Measurements from ENCODE around the gene CCDC85B. TPM values are rescaled to one million over a fixed set of nuclear protein-coding genes. Genes with fewer than 3 reads are reported as not detected.

The CCDC85B gene
- total and polyA plus RNA-seq, 2 of the 13 experiments (the other 11 are each of a cell fraction or from before 2014, with no cell fraction given), result 8.2 to 19.5 TPM

DNA sequence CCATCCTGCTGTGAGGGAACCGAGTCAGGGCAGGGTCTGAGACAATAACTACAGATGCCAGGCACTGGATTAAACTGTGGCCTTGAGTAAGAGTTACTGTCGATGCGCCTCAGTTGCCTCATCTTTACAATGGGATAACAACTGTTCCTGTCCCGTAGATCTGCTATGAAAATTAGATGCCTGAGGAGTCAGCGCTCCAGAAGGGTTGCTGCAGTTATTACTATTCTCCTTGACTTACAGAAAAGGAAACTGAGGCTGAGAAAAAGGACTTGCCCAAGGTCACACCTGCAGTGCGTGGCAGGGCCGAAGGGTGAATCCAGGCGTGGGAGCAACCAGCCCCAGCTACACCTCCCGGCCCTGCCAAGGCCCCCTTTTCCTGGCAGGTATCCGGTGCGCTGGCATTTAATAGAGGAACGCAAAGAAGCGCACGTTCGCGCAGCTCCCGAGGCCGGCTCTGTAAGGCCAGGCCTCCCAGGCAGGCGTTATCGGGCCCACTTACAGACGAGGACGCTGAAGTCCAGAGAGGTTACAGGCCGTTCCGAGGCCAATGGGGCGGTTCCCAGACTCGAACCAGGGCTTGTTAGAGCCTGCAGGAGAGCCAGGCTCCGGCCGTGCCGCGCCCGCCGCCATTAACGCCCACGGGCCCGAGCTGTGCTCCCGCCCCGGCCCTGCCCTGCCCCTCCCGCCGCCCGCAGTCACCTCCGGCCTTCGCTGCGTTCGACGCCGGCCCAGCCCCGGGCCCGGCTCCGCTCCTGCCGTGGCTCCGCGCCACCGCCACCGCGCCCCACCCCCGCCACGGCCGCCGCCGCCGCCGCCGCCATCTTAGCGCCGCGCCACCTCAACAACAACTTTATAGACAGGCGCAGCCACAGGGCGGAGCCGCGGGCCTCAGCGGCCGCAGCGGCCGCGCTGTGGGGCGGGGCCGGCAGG is 28.0 kb downstream of the CCDC85B start, which contains the start of gene C11orf68 (continued):
- no peak for TF ChIP-seq POLR2AphosphoS2 (IDR thresholded peaks at IDR 0.05; ENCODE audit: low read depth, low read length)
- no peak for TF ChIP-seq NONO (IDR thresholded peaks at IDR 0.05)
- no peak for TF ChIP-seq NONO (CRISPR knock-in tag; conservative IDR thresholded peaks at IDR 0.05)
- TF ChIP-seq KLF11 (CRISPR knock-in tag; IDR thresholded peaks at IDR 0.05), result no peak
- TF ChIP-seq ZNF441 (CRISPR knock-in tag; IDR thresholded peaks at IDR 0.05; ENCODE audit: borderline replicate concordance), result 0 out of 2 replicates have a peak, but pooled peaks have one; percentile 9
- TF ChIP-seq ZBTB8A (CRISPR knock-in tag; IDR thresholded peaks at IDR 0.05; ENCODE audit: borderline replicate concordance, low read depth), result no peak
- no peak for TF ChIP-seq ZNF792 (CRISPR knock-in tag; IDR thresholded peaks at IDR 0.05)
- no peak for TF ChIP-seq SIN3B (IDR thresholded peaks at IDR 0.05; ENCODE audit: low read length)
- peak; percentile 8; the same call in 1 of the 2 replicates for TF ChIP-seq ZNF572 (CRISPR knock-in tag; IDR thresholded peaks at IDR 0.05)
- no peak for TF ChIP-seq ZSCAN20 (CRISPR knock-in tag; IDR thresholded peaks at IDR 0.05; ENCODE audit: borderline replicate concordance)
- no peak for TF ChIP-seq ZNF317 (CRISPR knock-in tag; IDR thresholded peaks at IDR 0.05)
- TF ChIP-seq ADNP (CRISPR knock-in tag; IDR thresholded peaks at IDR 0.05), result 0 out of 2 replicates have a peak, but pooled peaks have one; percentile 57
- no peak for TF ChIP-seq ZNF713 (CRISPR knock-in tag; IDR thresholded peaks at IDR 0.05)
- no peak for TF ChIP-seq FOXJ3 (CRISPR knock-in tag; IDR thresholded peaks at IDR 0.05; ENCODE audit: borderline replicate concordance)
- no peak; the same call in 1 of the 2 replicates for TF ChIP-seq ATF6 (CRISPR knock-in tag; conservative IDR thresholded peaks at IDR 0.05)
- no peak for TF ChIP-seq PITX1 (CRISPR knock-in tag; IDR thresholded peaks at IDR 0.05)
- TF ChIP-seq AHR (CRISPR knock-in tag; IDR thresholded peaks at IDR 0.05), result no peak; the same call in 1 of the 2 replicates
- no peak for TF ChIP-seq ZNF878 (CRISPR knock-in tag; IDR thresholded peaks at IDR 0.05)
- 0 out of 2 replicates have a peak, but pooled peaks have one; percentile 5 for TF ChIP-seq SPEN (CRISPR knock-in tag; IDR thresholded peaks at IDR 0.05; ENCODE audit: low read depth)
- TF ChIP-seq ZNF761 (CRISPR knock-in tag; conservative IDR thresholded peaks at IDR 0.05), result no peak
- TF ChIP-seq SSRP1 (CRISPR knock-in tag; IDR thresholded peaks at IDR 0.05), result no peak
- TF ChIP-seq ZNF772 (CRISPR knock-in tag; IDR thresholded peaks at IDR 0.05), result no peak
- no peak for TF ChIP-seq ZBTB14 (CRISPR knock-in tag; IDR thresholded peaks at IDR 0.05)
- no peak for TF ChIP-seq TBP (CRISPR knock-in tag; IDR thresholded peaks at IDR 0.05)
- TF ChIP-seq, protein P1, sequence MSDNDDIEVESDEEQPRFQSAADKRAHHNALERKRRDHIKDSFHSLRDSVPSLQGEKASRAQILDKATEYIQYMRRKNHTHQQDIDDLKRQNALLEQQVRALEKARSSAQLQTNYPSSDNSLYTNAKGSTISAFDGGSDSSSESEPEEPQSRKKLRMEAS (IDR thresholded peaks at IDR 0.05), result no peak
- peak; percentile 33; the same call in 1 of the 2 replicates for TF ChIP-seq TAF1 (CRISPR knock-in tag; IDR thresholded peaks at IDR 0.05)
- TF ChIP-seq, protein P2, sequence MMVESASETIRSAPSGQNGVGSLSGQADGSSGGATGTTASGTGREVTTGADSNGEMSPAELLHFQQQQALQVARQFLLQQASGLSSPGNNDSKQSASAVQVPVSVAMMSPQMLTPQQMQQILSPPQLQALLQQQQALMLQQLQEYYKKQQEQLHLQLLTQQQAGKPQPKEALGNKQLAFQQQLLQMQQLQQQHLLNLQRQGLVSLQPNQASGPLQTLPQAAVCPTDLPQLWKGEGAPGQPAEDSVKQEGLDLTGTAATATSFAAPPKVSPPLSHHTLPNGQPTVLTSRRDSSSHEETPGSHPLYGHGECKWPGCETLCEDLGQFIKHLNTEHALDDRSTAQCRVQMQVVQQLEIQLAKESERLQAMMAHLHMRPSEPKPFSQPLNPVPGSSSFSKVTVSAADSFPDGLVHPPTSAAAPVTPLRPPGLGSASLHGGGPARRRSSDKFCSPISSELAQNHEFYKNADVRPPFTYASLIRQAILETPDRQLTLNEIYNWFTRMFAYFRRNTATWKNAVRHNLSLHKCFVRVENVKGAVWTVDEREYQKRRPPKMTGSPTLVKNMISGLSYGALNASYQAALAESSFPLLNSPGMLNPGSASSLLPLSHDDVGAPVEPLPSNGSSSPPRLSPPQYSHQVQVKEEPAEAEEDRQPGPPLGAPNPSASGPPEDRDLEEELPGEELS (CRISPR knock-in tag; IDR thresholded peaks at IDR 0.05), result no peak
- no peak for TF ChIP-seq SIX4 (CRISPR knock-in tag; IDR thresholded peaks at IDR 0.05)

Data from HepG2 (cell line).